ENCODE measurements around the gene SLC6A17.

SLC6A17 gene

DNA sequence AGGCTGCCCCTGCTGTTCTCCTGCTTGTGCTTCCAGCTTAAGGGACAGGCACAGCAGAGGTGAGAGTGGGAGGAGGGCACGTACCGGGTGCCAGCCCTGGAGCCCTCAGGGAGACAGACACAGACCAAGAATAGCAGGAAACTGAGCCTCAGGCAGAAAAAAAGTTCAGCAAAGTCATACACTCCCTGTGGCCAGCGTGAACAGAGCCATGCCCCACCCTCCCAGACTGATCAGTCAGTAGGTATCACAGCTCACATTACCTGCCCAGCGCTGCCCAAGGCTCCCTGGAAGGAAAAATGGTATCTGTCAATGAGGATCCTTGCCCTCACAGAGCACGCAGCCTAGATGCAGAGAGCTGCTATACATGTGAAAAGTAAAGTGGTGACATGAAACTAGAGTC is 36.7 kb upstream of the SLC6A17 start:
- Histone ChIP-seq H3K27ac (replicated peaks) (no peak overlapping the region), H3K4me3 (replicated peaks; ENCODE audit: insufficient read depth, low read length) (no peak overlapping the region), H3K27me3 (ENCODE audit: insufficient read depth, poor library complexity, severe bottlenecking) (peaks cover 18% of the 10 kb centered on the region)
- no peak for TF ChIP-seq POLR2AphosphoS5 (IDR thresholded peaks at IDR 0.05; ENCODE audit: low read depth)
- TF ChIP-seq GABPA (IDR thresholded peaks at IDR 0.05; ENCODE audit: low read depth) = no peak
- TF ChIP-seq, protein P1, sequence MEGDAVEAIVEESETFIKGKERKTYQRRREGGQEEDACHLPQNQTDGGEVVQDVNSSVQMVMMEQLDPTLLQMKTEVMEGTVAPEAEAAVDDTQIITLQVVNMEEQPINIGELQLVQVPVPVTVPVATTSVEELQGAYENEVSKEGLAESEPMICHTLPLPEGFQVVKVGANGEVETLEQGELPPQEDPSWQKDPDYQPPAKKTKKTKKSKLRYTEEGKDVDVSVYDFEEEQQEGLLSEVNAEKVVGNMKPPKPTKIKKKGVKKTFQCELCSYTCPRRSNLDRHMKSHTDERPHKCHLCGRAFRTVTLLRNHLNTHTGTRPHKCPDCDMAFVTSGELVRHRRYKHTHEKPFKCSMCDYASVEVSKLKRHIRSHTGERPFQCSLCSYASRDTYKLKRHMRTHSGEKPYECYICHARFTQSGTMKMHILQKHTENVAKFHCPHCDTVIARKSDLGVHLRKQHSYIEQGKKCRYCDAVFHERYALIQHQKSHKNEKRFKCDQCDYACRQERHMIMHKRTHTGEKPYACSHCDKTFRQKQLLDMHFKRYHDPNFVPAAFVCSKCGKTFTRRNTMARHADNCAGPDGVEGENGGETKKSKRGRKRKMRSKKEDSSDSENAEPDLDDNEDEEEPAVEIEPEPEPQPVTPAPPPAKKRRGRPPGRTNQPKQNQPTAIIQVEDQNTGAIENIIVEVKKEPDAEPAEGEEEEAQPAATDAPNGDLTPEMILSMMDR (IDR thresholded peaks at IDR 0.05; ENCODE audit: insufficient read depth, low read length) = no peak
- no peak for TF ChIP-seq SPI1 (IDR thresholded peaks at IDR 0.05; ENCODE audit: borderline replicate concordance, low read depth)
- TF ChIP-seq, protein P2, sequence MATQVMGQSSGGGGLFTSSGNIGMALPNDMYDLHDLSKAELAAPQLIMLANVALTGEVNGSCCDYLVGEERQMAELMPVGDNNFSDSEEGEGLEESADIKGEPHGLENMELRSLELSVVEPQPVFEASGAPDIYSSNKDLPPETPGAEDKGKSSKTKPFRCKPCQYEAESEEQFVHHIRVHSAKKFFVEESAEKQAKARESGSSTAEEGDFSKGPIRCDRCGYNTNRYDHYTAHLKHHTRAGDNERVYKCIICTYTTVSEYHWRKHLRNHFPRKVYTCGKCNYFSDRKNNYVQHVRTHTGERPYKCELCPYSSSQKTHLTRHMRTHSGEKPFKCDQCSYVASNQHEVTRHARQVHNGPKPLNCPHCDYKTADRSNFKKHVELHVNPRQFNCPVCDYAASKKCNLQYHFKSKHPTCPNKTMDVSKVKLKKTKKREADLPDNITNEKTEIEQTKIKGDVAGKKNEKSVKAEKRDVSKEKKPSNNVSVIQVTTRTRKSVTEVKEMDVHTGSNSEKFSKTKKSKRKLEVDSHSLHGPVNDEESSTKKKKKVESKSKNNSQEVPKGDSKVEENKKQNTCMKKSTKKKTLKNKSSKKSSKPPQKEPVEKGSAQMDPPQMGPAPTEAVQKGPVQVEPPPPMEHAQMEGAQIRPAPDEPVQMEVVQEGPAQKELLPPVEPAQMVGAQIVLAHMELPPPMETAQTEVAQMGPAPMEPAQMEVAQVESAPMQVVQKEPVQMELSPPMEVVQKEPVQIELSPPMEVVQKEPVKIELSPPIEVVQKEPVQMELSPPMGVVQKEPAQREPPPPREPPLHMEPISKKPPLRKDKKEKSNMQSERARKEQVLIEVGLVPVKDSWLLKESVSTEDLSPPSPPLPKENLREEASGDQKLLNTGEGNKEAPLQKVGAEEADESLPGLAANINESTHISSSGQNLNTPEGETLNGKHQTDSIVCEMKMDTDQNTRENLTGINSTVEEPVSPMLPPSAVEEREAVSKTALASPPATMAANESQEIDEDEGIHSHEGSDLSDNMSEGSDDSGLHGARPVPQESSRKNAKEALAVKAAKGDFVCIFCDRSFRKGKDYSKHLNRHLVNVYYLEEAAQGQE (IDR thresholded peaks at IDR 0.05; ENCODE audit: insufficient replicate concordance, low read depth) = no peak
- no peak for DNase-seq (ENCODE audit: low read depth in 1 of 2, low spot score in 1 of 2)

DNA sequence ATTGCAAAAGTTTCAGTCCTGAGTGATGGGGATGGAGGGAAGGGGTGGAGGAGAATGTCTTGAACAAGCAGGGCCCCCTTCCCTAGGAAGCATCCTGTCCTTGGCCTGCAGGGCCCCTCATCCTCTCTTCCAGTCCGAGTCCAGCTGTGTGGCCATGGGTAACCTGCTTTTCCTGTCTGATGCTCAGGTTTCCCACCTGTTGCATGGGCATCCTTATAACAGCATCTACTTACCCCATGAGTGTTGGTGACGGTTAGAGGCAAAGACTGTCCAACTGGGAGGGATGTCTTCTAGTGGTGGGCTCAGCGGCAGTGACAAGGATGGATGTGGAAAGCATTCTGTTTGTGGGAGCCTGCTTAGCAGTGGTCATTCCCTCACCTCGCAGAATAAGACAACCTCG is 36.1 kb upstream of the SLC6A17 start:
- no peak overlapping the region for H3K4me3 ChIP-seq (replicated peaks; ENCODE audit: insufficient read depth, low read length)
- H3K27me3 ChIP-seq (ENCODE audit: insufficient read depth, poor library complexity, severe bottlenecking) = peaks cover 18% of the 10 kb centered on the region
- no peak for DNase-seq (ENCODE audit: low read depth in 1 of 2, low spot score in 1 of 2)
- no peak overlapping the region for H3K27ac ChIP-seq (replicated peaks)
- TF ChIP-seq POLR2AphosphoS5 (IDR thresholded peaks at IDR 0.05; ENCODE audit: low read depth) = no peak
- TF ChIP-seq, protein P1 (IDR thresholded peaks at IDR 0.05; ENCODE audit: insufficient read depth, low read length) = no peak
- no peak for TF ChIP-seq SPI1 (IDR thresholded peaks at IDR 0.05; ENCODE audit: borderline replicate concordance, low read depth)
- TF ChIP-seq, protein P2 (IDR thresholded peaks at IDR 0.05; ENCODE audit: insufficient replicate concordance, low read depth) = no peak
- no peak for TF ChIP-seq GABPA (IDR thresholded peaks at IDR 0.05; ENCODE audit: low read depth)

DNA sequence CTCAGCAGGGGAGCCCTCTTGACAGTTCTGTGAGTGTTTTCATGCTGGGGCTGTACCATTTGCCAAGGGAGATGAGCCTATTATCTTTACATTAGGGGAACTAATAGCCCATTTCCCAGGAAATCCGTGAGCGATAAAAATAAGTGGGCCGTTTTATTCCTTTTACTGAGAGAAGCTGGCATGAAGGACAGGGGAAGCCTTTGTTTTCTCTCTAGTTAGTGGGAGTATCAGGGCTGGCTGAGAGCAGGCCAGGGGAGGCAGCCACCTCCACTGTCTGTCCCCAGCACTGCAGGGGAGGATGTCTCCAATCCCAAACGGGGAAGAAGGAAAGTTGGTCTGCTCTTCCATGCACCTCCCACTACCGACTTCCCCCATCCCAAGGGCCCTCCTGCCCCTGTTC is 35.5 kb upstream of the SLC6A17 start:
- Histone ChIP-seq H3K4me3 (replicated peaks; ENCODE audit: insufficient read depth, low read length) (no peak overlapping the region), H3K27me3 (ENCODE audit: insufficient read depth, poor library complexity, severe bottlenecking) (peaks cover 18% of the 10 kb centered on the region), H3K27ac (replicated peaks) (no peak overlapping the region)
- TF ChIP-seq, protein P1 (IDR thresholded peaks at IDR 0.05; ENCODE audit: insufficient read depth, low read length) = no peak
- TF ChIP-seq POLR2AphosphoS5 (IDR thresholded peaks at IDR 0.05; ENCODE audit: low read depth) (no peak), GABPA (IDR thresholded peaks at IDR 0.05; ENCODE audit: low read depth) (no peak), SPI1 (IDR thresholded peaks at IDR 0.05; ENCODE audit: borderline replicate concordance, low read depth) (no peak)
- TF ChIP-seq, protein P2 (IDR thresholded peaks at IDR 0.05; ENCODE audit: insufficient replicate concordance, low read depth) = no peak
- no peak for DNase-seq (ENCODE audit: low read depth in 1 of 2, low spot score in 1 of 2)
